Limb (tissue), 2 donors: ENCODE results near the gene SUPT6H.

Source experiments
- DNase-seq, 2 donors: peaks; one replicate each; pipeline ENCODE4 v3.0.0-alpha.2; 2016; ENCODE audit errors: extremely low spot score in 2 of 2

The SUPT6H gene

GRCh38 chr17:28748852-28749515 lies 87.0 kb downstream of the SUPT6H start:
- DNase-seq, result no peak

- DNase-seq, result no peak
Measured at GRCh38 chr17:28749516-28750177, 87.6 kb downstream of the SUPT6H start.

- DNase-seq, result peak; percentile 90 to 94
Measured at GRCh38 chr17:28750178-28751047, 88.4 kb downstream of the SUPT6H start.

- no peak for DNase-seq
Measured at GRCh38 chr17:28751600-28752366, 89.8 kb downstream of the SUPT6H start.
